GM19043 (cell line): ENCODE results near the gene FKBP15.

Experiments used
- ATAC-seq: cut with Tn5 transposase; IDR thresholded peaks from one replicate; pipeline ENCODE4 v1.9.1; 2021; ENCODE audit warnings: low read depth; ENCODE audit not compliant: unreplicated experiment

Gene FKBP15

DNA sequence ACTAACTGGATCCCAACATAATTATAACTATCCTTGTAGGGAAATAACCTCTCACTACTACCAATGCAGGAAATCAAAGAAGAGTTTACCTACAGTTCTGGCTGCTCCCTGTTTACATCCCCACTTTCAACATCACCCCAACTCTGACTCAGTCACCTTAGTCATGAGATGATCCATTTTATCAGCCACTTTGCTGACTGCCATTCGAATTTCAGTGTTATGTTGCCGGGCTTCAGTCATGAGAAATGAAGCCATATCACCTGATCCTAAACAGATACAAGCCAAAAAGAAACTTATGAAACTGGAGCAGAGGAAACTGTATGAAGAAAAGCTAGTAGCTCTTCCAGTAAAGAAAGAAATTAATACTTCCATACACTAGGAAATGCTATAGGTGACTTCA, 36.5 kb downstream of the FKBP15 start:
- ATAC-seq = no peak

DNA sequence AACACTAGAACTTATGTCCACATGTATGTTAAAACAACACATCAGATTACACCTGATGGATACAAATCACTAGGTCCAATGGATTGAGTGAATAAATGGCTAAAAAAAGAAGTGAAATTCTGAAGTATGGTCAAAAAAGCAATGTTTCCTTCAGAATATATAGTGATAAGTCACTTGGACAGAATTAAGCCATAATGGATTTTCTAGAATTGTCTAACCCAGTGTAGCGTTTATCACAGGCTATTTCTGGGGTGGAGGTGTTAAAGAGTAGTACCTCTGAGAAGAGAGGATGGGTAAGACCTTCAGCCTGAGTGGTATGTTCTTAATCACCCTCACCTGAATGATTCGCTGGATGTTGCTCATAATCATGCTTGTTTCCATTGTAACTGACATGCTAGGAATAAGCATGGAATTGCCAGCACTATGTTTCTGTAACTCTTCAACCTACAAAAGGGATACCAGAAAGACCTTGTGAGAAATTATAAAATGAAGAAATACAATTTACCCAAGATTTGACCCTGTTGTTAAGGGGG, 37.1 kb downstream of the FKBP15 start:
- no peak for ATAC-seq

DNA sequence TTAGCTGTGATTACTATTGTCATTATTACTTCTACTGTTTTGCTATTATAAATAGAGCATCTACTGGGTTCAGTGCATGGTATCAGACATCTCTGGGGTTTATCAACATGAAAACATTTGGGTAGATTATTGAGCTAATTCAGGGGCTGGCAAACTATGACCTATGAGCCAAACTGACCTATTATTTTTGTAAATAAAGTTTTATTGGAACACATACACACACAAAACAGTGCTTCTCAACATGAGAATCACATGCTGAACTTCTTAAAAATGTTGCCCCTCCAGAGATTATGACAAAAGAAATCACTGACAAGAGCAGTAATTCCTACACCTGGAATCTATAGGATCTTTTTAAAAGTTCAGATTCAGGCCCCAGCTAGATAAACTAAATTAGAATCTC, 39.9 kb downstream of the FKBP15 start:
- no peak for ATAC-seq

DNA sequence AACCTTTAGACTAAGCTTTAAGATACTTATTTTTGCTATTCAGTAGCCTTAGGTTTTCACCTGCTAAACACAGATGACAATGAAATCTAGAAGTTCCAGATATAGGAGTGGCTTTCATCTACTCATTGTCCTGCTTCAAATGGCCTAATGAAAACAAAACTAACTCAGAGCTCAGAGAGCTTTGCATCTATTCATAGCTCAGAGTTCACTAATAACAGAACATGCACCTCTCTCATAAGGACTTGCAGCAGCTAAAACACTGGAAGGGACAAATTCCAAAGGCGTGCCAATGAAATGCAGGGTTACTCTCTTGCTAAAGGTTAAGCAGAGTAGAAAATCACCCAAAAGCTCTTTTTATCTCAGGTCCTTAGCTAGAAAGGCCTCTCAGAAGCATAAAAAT, 41.2 kb downstream of the FKBP15 start:
- no peak for ATAC-seq

DNA sequence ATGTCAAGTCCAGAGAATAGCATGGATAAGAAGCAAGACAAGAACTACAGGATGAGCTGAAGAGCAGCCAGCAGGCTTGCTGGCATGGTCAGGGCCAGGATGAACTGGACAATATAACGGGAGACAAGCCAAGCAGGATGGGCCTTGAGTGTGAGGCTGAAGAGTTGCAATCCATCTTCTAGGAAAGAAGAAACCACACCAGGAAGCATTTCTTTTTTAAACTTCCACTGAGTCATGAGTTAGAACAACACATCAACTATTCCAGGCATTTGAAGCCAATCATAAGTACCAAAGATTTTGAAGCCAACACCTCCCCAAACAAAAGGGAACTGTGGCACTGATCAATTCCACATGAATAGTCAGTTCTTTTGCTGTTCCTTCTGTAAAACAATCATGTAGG, 43.0 kb downstream of the FKBP15 start:
- no peak for ATAC-seq

DNA sequence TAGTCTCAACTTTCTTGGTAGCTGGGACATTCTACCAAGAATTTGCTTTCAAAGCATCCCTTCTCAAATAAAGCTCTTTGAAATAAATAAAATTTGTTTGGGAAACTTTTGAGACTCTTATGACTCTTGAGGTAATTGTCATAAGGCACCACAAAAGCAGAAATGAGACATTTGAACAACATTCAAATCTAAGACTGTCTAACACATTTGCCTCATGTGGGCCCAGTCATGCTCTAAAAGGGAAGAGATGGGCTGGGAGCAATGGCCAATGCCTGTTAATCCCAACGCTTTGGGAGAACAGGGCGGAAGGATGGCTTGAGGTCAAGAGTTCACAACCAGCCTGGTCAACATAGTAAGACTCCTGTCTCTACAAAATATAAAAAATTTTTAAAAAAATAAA, 43.8 kb downstream of the FKBP15 start:
- ATAC-seq = no peak

DNA sequence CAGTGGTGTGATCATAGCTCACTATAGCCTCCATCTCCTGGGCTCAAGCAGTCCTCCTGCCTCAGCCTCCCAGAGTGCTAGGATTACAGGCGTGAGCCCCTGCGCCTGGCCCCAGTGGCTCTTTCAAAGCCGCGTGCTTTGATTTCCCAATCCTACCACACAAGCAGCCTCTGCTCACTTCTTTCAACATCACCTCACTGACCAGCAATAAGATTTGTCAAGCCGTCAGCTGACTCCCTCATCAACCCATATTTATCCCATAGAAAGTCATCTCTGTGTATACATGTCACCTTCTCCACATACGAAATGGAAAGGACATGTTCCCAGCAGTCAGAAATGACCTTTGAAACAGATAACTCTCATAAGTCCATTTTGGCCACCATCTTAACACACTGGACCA, 44.3 kb downstream of the FKBP15 start:
- ATAC-seq = no peak

DNA sequence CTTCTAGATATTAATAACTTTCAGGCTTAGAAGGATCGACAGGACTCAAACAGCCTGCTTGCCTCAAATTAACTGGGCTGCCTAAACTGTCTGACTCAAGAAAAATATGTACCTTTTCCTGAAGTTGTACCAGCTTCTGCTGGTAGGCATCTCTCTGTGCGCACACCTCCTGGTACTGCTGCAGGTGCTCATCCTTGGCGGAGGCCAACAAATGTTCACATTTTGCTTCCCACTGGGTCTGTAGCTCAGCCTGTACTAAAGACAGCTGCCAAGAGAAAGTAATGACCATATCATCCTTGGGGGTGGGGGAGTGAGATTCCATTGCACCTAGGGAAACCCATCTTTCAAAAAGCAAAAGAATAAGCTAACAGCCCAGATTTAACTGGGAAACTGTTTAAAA, 47.7 kb downstream of the FKBP15 start:
- no peak for ATAC-seq

DNA sequence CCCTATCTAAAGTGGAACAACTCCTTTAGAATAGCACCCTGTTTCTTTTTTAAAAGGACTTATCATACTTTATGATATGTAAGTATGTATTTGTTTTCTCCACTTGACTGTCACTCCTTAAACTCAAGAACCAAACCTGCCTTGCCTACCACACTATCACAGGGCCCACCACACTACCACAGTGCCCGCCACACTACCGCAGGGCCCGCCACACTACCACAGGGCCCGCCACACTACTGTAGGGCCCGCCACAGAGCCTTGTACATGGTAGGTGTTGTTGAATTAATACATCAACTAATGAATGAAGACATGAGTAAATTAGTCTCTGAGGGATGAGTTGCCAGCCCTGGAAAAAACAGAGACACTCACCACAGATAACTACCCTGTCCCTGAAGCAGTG, 52.3 kb downstream of the FKBP15 start:
- no peak for ATAC-seq

DNA sequence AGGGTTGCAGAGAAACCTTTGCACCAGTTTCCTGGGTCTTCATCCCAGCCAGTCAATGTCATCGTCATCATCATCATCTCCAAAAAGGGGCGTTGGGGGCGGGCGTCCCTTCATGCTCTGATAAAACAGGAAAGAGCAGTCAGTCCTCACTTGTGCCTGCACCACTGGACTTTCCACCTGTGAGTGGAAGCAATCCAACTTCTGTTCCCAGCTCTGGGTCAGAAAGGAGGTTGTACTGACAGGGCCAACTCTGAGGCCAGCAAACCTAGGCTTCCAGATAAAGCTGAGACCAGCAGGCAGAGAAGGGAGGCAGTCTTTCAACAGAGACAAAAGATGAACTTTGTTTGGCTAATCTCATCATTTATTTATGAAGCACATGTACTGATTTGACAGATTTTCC, 55.0 kb downstream of the FKBP15 start:
- no peak for ATAC-seq

DNA sequence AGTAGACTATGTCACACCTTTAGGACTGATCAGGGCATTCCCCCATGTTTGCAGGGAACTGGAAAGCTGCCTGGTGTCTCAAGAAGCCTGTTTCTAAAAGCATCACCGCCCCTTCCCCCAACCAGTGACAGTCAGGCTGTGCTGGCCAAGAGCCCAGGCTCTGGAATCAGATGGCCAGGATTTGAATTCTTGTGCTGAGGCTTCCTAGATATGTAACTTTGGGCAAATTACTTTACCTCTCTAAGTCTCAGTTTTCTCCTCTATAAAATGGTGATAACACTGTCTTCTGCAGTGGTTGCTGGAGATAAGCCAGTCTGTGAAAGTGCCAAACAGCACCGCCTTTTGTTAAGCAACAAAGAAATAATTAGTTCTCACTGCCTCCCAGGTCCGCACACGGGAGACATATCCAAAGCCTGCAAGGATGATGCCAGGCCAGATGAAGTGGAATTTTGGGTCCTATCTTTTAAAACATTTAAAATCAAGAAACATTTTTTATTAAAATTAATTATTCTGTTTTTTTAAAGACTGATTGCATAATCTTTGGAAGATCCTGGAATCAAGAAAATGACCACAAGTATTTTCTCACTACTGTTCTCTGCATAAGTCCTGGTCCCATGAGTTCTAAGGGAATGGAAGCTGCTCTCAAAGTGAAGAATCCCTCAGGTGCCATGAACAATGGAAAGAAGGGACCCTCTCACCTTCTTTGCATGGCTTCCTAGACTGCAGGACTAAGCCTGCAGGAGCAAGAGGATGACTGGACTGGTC, 56.4 kb downstream of the FKBP15 start:
- no peak for ATAC-seq

DNA sequence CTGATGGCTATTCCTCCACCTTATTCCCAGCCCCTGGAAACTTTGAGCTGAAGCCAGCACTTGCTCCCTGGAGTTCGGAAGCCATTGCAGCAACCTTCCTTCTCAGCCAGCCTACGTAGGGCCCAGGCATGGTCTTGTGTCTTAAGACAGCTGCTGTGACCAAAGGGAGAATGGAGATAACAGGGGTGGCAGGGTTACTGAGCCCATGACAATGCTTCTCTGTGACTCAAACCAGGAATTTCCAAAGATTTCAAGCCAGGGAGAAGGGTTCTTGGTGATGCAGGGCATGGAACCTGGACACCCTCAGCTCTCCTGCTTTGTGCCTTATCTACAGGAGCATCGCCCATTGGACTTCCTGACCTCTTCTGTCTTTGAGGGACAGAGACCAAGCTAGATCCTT, 58.1 kb downstream of the FKBP15 start:
- ATAC-seq = no peak

DNA sequence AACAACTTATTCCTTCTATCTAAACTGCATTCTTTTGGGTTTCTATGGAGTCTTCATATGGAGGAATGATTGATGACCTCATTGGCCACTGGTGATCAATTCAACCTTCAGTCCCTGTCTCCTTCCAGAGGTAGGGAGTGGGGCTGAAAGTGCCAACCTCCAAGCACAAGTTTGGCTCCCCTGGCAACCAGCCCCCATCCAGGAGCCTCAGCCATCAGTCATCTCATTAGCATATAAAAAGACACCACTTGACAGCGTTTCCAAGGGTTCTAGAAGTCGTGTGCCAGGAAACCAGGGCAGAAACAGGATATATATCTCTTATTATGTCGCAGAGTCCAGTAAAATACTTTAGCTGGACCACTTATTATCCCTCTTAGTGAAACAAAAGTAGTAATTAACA, 60.5 kb downstream of the FKBP15 start:
- ATAC-seq = no peak

DNA sequence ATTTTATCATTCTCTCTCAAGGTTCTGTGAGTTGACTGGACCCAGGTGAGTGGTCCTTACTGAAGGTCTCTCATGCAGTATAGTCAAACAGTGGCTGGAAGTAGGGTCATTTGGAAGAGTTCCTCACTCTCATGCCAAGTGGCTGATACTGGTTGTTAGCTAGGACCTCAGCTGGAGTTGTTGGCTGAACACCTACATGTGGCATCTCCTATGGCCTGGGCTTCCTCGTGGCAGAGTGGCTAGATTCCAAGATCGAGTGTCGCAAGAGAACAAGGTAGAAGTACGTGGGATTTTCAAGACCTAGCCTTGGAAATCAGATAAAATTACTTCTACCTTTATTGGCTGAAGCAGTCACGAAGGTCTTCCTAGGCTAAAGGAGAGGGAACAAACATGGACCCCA, 62.6 kb downstream of the FKBP15 start:
- ATAC-seq = no peak

DNA sequence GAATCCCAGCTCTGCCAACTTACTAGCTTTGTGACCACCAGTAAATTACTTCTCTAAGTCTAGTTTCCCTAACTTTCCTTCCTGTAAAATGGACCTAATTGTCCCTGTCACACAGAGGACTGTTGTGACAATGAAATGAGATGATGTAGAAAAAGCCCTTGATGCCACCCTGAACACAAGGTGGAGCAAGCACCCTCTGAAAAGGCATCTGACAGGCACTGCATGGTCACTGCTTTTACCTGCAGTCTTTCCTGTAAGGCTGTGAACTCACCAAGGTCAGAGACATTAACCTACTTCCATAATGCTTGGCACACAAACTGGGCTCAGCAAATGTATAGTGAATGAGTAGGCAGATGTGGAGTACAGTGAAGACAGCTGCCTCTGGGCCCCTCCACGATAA, 64.2 kb downstream of the FKBP15 start:
- no peak for ATAC-seq

DNA sequence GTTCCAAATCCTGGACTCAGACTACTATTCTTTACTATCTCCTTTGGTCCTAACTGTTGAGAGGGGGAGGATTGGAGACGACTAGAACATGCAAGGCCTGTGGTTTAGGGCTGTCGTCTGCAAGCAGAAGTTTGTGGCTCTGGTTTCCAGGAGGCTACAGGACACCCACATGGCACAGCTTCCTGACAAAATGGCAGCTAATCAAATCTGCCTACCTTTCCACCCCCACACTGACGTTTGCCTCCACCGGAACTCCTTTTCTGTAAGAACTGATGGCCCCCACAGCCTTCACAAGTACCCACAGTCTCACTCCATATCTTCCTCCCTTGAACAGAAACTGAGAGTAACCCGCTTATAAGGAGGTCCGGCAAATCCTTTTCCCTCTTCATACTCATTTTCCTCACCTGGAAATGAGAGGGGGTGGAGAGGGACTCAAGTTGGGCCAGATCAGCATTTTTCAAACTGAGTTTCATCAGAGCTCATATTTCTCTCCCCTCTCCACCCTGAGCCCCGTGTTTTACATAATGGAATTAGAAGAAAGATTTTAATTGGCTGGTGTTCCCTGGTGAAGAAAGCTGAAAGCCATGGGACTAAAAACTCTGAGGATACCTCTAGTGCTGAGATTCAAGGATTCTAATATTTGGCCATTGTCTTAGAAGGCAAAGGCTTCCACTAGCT, 65.0 kb downstream of the FKBP15 start:
- no peak for ATAC-seq

DNA sequence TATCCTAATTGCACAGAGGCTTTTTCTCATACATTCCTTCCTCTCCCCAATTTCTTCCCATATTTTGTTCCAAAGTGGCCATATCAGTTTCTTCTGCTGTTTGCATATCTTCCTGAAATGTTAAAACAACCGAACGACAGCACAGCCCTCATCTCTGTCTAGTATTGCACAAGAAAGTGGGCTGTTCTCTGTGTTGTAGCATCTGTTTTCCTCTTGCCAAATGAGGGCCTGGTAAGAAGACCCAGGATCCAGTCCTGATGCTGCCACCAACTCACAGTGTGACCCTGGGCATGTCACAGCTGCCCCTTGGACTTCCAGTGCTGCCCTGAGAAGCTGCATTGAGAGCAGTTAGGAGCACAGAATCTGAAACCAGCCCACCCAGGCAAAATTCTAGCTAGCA, 66.1 kb downstream of the FKBP15 start:
- no peak for ATAC-seq

DNA sequence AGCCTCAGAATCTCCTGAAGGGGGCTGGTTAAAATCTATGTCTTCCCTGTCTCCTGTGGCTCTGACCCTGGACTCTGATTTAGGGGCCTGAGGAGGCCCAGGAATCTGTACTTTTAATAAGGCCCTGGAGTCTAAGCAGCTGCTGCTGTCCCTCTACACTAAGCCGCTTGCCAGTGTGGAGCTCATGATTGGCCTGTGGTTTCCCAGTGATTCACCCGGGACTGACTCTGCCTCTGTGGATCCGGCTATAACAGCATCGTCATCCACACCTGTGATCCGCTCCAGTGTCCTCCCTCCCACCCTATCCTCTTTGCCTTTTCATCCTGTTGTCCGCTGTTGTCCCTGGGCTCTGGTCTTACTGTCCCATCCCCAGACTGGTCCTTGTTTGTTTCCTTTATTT, 66.6 kb downstream of the FKBP15 start:
- no peak for ATAC-seq

DNA sequence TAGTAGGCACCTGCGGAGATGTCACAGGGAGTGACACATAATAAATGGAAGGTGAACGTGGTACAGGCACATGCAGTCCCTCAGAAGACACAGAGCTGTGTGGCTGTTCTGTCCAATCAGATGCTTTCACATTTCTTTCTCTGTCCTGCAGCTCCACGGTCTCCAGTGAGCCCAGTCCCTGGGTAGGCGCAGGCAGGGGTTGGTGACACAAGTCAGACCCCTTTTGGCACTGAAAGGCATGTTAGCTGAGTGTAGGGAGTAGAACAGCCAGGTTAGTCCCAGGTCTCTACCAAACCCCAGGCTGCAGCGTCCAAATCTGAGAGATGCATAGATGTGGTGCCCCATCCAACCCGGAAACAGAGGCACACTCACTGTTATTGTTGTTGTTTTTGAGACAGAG, 67.5 kb downstream of the FKBP15 start:
- no peak for ATAC-seq

DNA sequence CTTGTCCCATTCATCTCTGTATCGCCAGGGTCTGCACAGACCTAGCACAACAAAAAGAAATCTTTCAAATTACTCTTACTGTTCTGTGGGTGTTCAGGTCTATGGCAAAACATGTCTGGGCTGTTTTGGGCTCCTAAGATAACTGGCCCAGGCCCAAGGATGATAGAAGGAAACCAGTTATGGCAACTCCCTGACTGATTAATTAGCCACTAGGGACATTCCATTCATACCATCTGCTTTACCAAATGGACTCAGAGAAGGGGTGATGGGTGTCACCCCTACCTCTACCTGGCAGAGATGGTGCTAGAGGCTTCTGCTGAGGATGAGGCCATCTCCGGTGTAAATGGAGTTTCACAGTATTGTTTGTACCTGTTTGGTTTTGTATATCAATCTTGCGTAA, 68.4 kb downstream of the FKBP15 start:
- ATAC-seq = no peak

DNA sequence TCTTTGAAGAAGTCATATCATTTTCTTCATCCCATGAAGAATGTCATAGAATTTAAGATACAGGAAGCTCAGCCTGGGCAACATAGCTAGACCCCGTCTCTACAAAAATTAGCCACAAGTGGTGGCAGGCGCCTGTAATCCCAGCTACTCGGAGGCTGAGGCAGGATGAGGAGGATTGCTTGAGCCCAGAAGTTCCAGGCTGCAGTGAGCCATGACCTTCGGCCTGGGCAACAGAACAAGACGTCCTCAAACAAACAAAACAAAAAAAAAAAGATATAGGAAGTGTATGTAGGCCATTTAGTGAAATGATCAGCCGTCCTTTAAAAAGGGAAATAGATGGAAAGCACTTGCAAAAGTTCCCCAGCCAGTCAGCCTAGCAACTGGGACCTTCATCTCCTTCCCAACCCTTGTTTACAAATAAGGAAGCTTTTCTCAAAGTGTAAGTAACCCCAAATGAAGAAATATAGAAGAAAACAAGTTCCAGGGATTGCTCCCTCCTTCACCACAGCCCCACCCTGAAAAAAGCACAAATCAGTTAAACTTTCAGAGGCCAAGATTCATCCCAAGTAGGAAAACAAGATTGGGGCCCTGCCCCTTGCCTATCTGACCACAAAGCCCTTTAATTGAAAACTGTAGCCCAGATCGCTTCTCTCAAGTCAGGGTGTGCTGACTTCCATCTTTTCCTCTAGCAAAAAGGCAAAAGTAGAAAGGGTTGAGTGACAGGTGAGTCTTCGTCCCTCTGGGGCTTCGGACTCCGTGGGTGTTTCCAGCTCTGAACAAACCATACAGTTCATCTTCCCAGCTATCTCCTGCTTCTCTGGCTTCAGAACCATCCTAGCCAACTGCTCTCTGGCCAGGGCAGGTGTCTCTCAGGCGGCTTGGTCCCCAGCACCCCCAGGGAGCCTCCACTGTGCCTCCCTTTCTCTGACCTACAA, 69.1 kb downstream of the FKBP15 start:
- ATAC-seq = no peak
